ENCODE data around the gene PHYKPL.
A peak's percentile ranks its signal among the peaks of the same experiment; 100 is the strongest.

- no peak for TF ChIP-seq ZNF350 (CRISPR knock-in tag; IDR thresholded peaks at IDR 0.05; ENCODE audit: borderline replicate concordance, low read depth)
- TF ChIP-seq, protein P1, sequence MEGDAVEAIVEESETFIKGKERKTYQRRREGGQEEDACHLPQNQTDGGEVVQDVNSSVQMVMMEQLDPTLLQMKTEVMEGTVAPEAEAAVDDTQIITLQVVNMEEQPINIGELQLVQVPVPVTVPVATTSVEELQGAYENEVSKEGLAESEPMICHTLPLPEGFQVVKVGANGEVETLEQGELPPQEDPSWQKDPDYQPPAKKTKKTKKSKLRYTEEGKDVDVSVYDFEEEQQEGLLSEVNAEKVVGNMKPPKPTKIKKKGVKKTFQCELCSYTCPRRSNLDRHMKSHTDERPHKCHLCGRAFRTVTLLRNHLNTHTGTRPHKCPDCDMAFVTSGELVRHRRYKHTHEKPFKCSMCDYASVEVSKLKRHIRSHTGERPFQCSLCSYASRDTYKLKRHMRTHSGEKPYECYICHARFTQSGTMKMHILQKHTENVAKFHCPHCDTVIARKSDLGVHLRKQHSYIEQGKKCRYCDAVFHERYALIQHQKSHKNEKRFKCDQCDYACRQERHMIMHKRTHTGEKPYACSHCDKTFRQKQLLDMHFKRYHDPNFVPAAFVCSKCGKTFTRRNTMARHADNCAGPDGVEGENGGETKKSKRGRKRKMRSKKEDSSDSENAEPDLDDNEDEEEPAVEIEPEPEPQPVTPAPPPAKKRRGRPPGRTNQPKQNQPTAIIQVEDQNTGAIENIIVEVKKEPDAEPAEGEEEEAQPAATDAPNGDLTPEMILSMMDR (CRISPR knock-in tag; IDR thresholded peaks at IDR 0.05): peak; percentile 70
- TF ChIP-seq NR2F6 (IDR thresholded peaks at IDR 0.05): no peak
- no peak for TF ChIP-seq NR2F6 (CRISPR knock-in tag; IDR thresholded peaks at IDR 0.05)
- no peak for TF ChIP-seq MYC (CRISPR knock-in tag; IDR thresholded peaks at IDR 0.05; ENCODE audit: borderline replicate concordance)
These were observed 35.6 kb downstream of the PHYKPL start for GRCh38 chr5:178196986-178197385.
